AG20443 (cell line): Measurements from ENCODE around the gene VIL1.

Experiments
- DNase-seq: peaks from one replicate; pipeline ENCODE4 v3.0.0; 2012; ENCODE audit warnings: low spot score, mixed read lengths

Gene VIL1

GRCh38 chr2:218444692-218445357 is 25.9 kb downstream of the VIL1 start:
- no peak for DNase-seq

GRCh38 chr2:218445602-218446001 is 26.7 kb downstream of the VIL1 start:
- no peak for DNase-seq

- no peak for DNase-seq
These were observed 27.6 kb downstream of the VIL1 start for GRCh38 chr2:218446547-218446946.

GRCh38 chr2:218447072-218447471 is 28.1 kb downstream of the VIL1 start:
- no peak for DNase-seq

GRCh38 chr2:218448934-218449333 is 30.0 kb downstream of the VIL1 start:
- DNase-seq = no peak

GRCh38 chr2:218452079-218452478 is 33.2 kb downstream of the VIL1 start:
- DNase-seq = no peak

GRCh38 chr2:218456849-218457248 is 37.9 kb downstream of the VIL1 start:
- no peak for DNase-seq

GRCh38 chr2:218458598-218458997 is 39.7 kb downstream of the VIL1 start:
- DNase-seq = no peak

GRCh38 chr2:218465987-218466633 is 47.2 kb downstream of the VIL1 start:
- DNase-seq = peak; percentile 29

GRCh38 chr2:218470448-218470847 is 51.5 kb downstream of the VIL1 start:
- DNase-seq = no peak

GRCh38 chr2:218471036-218471435 is 52.1 kb downstream of the VIL1 start:
- DNase-seq = no peak

- DNase-seq = no peak
These were observed 53.1 kb downstream of the VIL1 start for GRCh38 chr2:218471982-218472381.

GRCh38 chr2:218472988-218473387 is 54.1 kb downstream of the VIL1 start:
- DNase-seq = no peak

GRCh38 chr2:218474527-218474926 is 55.6 kb downstream of the VIL1 start:
- DNase-seq = no peak

- DNase-seq = peak; percentile 38
These were observed 57.8 kb downstream of the VIL1 start for GRCh38 chr2:218476676-218477075.

- no peak for DNase-seq
These were observed 58.3 kb downstream of the VIL1 start for GRCh38 chr2:218477247-218477646.

- DNase-seq = no peak
These were observed 59.6 kb downstream of the VIL1 start for GRCh38 chr2:218478544-218478943.

- no peak for DNase-seq
These were observed 60.7 kb downstream of the VIL1 start for GRCh38 chr2:218479595-218479994.

GRCh38 chr2:218482651-218483050 is 63.7 kb downstream of the VIL1 start:
- no peak for DNase-seq

GRCh38 chr2:218485986-218486667 is 67.2 kb downstream of the VIL1 start:
- no peak for DNase-seq

GRCh38 chr2:218500501-218501060 is 81.7 kb downstream of the VIL1 start:
- no peak for DNase-seq

GRCh38 chr2:218501665-218502064 is 82.7 kb downstream of the VIL1 start:
- DNase-seq = peak; percentile 38
